Lung (tissue), 12 donors: Measurements from ENCODE around the gene DAD1. TPM values are rescaled to one million over a fixed set of nuclear protein-coding genes. Genes with fewer than 3 reads are reported as not detected.

Experiments used
- ATAC-seq: fragments of 200-7000 bp; cut with Tn5 transposase; one replicate; pipeline ENCODE4 v1.9.1; 2020; ENCODE audit warnings: moderate number of reproducible peaks; ENCODE audit not compliant: insufficient read depth, low FRiP score
- DNase-seq, 3 donors: peaks; one replicate each; pipeline ENCODE4 v3.0.0-alpha.2; 2013 to 2017
- H3K27ac ChIP-seq, 2 donors: one replicate each; pipeline ENCODE4 v1.5.1; 2013; ENCODE audit warnings: mild to moderate bottlenecking in 2 of 2, moderate library complexity in 2 of 2, control low read depth in 1 of 2, inconsistent platforms in 1 of 2, low read depth in 1 of 2, low read length in 1 of 2
- H3K27me3 ChIP-seq, 3 donors: one replicate each; pipeline ENCODE4 v1.5.1; 2013; ENCODE audit warnings: low read length in 2 of 3; ENCODE audit not compliant: control insufficient read depth in 3 of 3, insufficient read depth in 3 of 3
- H3K36me3 ChIP-seq, 4 donors: one replicate each; pipeline ENCODE4 v1.5.1; 2013; ENCODE audit warnings: low read length in 4 of 4, mild to moderate bottlenecking in 1 of 4, moderate library complexity in 1 of 4; ENCODE audit not compliant: control insufficient read depth in 4 of 4, insufficient read depth in 4 of 4
- H3K4me1 ChIP-seq, 5 donors: one replicate each; pipeline ENCODE4 v1.5.1; 2013; ENCODE audit warnings: low read length in 5 of 5, mild to moderate bottlenecking in 2 of 5, moderate library complexity in 1 of 5; ENCODE audit not compliant: control insufficient read depth in 5 of 5, insufficient read depth in 5 of 5
- H3K4me3 ChIP-seq: one replicate; pipeline ENCODE4 v1.5.1; 2013; ENCODE audit warnings: mild to moderate bottlenecking, control low read depth, moderate library complexity
- H3K9ac ChIP-seq, 2 donors: one replicate each; pipeline ENCODE4 v1.5.1; 2013; ENCODE audit warnings: low read length in 2 of 2, control low read depth in 1 of 2; ENCODE audit not compliant: insufficient read depth in 1 of 2
- H3K9me3 ChIP-seq, 4 donors: one replicate each; pipeline ENCODE4 v1.5.1; 2013; ENCODE audit warnings: low read length in 3 of 4, mild to moderate bottlenecking in 1 of 4, moderate library complexity in 1 of 4; ENCODE audit not compliant: control insufficient read depth in 4 of 4, insufficient read depth in 3 of 4
- WGBS, 2 donors: extraction: QIAGEN DNeasy Blood & Tissue Kit; methylation state at CpG; one replicate each; pipeline ENCODE4 v1.1.7; 2013; 5-methylcytosine and 5-hydroxymethylcytosine counted together
- polyA plus RNA-seq, 2 donors: library from polyadenylated mRNA; stranded (reverse); fragments of 200-250 nt; gene quantifications; one replicate each; pipeline ENCODE4 v1.2.1, GENCODE V29; 2013
- total RNA-seq, 2 donors: library from RNA; depleted of rRNA in 1 of 2; stranded (reverse); fragments of >200 nt in 1 of 2; gene quantifications; one replicate each; pipeline ENCODE4 v1.2.1, GENCODE V29; 2014 to 2021
- TF ChIP-seq, protein P1 (sequence below): IDR thresholded peaks from 2 replicates; pipeline ENCODE4 v1.5.1; 2012; ENCODE audit warnings: mild to moderate bottlenecking; ENCODE audit errors: control extremely low read depth, extremely low read depth
- donor health status: control.
- donor health status: control.
- donor health status: Bipolar disorder and iron deficiency.
- donor health status: healthy.
- donor health status: DM: yes; HTN: yes; CAD: no.

DAD1 gene
- total and polyA plus RNA-seq, 4 donors = 164 to 377 (median 217) TPM

DNA sequence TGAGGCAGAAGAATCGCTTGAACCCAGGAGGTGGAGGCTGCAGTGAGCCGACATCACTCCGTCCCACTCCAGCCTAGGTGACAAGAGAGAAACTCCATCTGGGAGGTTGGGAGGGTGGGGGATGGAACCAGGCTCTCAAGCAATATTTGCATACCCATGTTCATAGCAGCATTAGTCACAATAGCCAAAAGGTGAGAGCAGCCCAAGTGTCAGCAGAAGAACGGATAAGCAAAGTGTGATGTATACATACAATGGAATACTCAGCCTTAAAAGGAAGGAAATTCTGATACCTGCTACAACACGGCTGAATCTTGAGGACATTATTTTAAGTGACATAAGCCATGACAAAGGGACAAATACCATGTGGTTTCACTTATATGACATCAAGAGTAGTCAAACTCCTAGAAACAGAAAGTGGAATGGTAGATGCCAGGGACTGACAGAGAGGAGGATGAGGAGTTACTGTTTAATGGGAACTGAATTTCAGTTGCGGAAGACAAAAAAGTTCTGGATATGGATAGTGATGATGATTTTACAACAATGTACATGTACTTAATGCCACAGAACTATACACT lies 11.6 kb downstream of the DAD1 start:
- Histone ChIP-seq H3K4me3 (no peak overlapping the region), H3K27me3 (no peaks in the 10 kb centered on the region), H3K27ac (no peak overlapping the region), H3K4me1 (peaks cover 0 to 3% (median 0%) of the 10 kb centered on the region in 5 donors), H3K9me3 (no peaks in the 10 kb centered on the region), H3K36me3 (peaks cover 10 to 26% (median 17%) of the 10 kb centered on the region in 4 donors), H3K9ac (no peak overlapping the region)
- ATAC-seq = no peak
- DNase-seq = no peak
- TF ChIP-seq, protein P1, sequence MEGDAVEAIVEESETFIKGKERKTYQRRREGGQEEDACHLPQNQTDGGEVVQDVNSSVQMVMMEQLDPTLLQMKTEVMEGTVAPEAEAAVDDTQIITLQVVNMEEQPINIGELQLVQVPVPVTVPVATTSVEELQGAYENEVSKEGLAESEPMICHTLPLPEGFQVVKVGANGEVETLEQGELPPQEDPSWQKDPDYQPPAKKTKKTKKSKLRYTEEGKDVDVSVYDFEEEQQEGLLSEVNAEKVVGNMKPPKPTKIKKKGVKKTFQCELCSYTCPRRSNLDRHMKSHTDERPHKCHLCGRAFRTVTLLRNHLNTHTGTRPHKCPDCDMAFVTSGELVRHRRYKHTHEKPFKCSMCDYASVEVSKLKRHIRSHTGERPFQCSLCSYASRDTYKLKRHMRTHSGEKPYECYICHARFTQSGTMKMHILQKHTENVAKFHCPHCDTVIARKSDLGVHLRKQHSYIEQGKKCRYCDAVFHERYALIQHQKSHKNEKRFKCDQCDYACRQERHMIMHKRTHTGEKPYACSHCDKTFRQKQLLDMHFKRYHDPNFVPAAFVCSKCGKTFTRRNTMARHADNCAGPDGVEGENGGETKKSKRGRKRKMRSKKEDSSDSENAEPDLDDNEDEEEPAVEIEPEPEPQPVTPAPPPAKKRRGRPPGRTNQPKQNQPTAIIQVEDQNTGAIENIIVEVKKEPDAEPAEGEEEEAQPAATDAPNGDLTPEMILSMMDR = no peak
- 71 to 78% methylated on average over 6 of the region's 6 CpGs for WGBS, 2 donors

DNA sequence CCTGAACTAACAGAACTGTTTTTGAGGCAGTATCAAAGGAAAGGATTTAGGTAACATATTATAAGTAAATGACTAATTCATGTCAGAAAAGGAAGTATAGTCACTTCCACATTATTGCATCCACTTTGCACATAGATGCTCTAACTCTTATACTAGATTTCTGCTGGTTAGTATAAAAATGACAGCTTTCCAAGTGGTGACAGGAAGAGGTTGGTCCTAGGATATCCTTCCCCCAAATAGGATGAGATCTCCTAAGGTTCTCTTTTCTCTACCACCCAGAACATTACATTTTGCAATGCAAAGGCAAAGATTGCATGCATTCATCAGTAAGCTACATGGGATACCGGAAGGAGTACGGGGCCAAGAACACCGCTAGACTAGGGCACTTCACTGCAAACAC lies 15.2 kb downstream of the DAD1 start:
- H3K36me3 ChIP-seq = peaks cover 11 to 35% (median 17%) of the 10 kb centered on the region in 4 donors
- H3K4me3 ChIP-seq = no peak overlapping the region
- H3K4me1 ChIP-seq = peaks cover 0 to 7% (median 2%) of the 10 kb centered on the region in 5 donors
- no peak overlapping the region for H3K27ac ChIP-seq
- no peaks in the 10 kb centered on the region for H3K9me3 ChIP-seq
- no peak for ATAC-seq
- WGBS, 2 donors = 91% methylated on average over 3 of the region's 3 CpGs
- H3K27me3 ChIP-seq = no peaks in the 10 kb centered on the region
- TF ChIP-seq, protein P1 = no peak
- no peak for DNase-seq
- no peak overlapping the region for H3K9ac ChIP-seq

DNA sequence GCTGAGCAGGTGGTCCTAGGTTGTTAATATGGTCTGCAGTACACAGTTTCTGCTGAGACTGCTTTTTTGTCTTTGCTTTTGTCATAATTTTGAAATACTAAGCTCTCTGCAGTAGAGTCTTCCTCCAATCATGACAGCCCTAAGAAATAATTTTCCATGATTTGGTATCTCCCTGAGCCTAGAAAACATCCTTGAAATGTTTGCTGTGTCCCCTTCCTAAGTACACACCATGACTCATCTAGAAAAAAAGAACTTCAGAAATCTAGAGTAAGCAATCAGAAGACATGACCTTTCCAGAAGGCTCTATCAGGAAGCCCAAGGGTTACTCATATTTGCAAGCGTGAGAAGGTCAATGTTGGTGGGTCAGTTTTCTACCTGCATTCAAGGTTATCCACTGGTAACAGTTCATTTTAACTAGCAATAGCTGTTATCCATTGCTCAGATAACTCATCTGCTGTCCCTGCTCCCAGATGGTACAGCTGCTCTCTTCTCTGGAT lies 16.4 kb downstream of the DAD1 start:
- Histone ChIP-seq H3K9me3 (no peaks in the 10 kb centered on the region), H3K4me3 (no peak overlapping the region), H3K4me1 (peaks cover 0 to 7% (median 2%) of the 10 kb centered on the region in 5 donors), H3K36me3 (peaks cover 12 to 39% (median 17%) of the 10 kb centered on the region in 4 donors), H3K27me3 (no peaks in the 10 kb centered on the region), H3K27ac (no peak overlapping the region), H3K9ac (no peak overlapping the region)
- no peak for ATAC-seq
- WGBS, 2 donors = 72 to 90% methylated on average over 1 of the region's 1 CpG
- no peak for DNase-seq
- TF ChIP-seq, protein P1 = no peak
